ENCODE data around the gene PDLIM7.
"Not testable (repeated sequence)": the region's sequence is repeated elsewhere in the genome, so short reads cannot be mapped to it uniquely, and the experiment has no call there.

The PDLIM7 gene, protein sequence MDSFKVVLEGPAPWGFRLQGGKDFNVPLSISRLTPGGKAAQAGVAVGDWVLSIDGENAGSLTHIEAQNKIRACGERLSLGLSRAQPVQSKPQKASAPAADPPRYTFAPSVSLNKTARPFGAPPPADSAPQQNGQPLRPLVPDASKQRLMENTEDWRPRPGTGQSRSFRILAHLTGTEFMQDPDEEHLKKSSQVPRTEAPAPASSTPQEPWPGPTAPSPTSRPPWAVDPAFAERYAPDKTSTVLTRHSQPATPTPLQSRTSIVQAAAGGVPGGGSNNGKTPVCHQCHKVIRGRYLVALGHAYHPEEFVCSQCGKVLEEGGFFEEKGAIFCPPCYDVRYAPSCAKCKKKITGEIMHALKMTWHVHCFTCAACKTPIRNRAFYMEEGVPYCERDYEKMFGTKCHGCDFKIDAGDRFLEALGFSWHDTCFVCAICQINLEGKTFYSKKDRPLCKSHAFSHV

DNA sequence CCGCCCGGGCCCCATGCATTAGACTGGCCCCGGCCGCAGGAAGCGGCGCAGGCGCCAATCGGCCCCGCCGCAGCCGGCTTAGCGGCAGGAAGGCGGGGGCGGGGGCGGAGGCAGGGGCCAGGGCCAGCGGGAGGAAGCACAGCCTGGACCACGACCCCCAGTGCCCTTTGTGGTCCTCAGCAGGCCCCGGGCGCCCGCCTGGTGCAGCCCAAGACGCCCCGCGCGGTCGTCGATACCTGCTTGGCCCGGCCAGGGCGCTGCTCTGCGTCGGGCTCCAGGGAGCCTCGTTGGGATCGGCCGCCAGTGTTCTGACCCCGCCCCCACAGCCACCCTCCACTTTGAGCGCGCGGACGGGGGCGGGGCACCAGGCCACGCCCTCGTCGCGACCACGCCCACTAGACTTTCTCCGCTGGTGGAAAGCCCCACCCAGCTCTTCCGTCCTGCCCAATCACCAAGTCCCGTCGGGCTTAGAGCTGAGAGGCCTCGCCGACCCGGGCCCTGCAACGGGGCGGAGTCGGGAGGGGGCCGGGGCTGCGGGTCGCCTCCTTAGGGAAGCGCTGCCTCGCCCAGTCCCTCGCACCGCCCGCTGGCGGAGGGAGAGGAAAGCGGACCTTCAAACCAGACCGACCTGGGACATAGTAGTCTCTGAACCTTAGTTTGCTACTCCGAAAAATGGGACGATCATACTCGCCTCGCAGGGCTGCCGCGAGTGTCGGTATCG is at the start of gene PDLIM7:
PDLIM7 (minus strand) TSS at position 313 of the 721 bp plus-strand sequence. CDS start 1,092 bp downstream, outside the sequence.
- DNase-seq: peak; percentile 78

GRCh38 chr5:177546258-177546741 is 48.9 kb upstream of the PDLIM7 start:
- DNase-seq: no peak

- no peak for DNase-seq
Measured at GRCh38 chr5:177545487-177546257, 48.3 kb upstream of the PDLIM7 start.

DNA sequence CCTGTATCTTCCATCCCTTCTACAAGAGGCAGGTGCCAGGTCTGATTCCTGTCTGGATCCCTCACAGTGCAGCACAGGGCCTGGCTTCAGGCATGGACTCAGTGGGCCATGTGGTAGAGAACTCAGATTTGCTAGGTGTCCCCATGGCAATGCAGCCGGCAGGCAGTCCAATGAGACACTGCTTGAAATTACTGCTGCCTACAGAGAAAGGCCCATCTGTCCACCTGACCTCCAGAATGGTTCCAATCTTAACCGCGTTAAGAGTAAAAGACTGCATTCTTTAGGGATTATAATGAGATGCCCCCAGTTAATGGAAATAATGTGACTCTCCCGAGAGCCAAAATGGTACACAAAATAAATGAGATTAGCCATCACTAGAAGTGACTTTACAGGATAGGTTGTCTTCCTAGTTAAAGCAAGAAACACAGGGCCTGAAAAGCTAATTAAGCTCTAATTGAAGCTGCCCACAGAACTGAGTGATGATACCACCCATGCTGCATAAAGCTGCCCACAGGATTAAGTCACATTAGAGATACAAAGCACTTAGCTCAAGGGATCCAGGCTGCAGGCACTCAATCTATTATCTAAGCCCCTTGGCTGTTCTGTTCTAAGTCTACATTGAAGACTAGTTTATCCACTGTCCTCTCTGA is 45.5 kb upstream of the PDLIM7 start:
- no peak for DNase-seq

GRCh38 chr5:177540438-177540837 is 43.0 kb upstream of the PDLIM7 start:
- no peak for DNase-seq

DNA sequence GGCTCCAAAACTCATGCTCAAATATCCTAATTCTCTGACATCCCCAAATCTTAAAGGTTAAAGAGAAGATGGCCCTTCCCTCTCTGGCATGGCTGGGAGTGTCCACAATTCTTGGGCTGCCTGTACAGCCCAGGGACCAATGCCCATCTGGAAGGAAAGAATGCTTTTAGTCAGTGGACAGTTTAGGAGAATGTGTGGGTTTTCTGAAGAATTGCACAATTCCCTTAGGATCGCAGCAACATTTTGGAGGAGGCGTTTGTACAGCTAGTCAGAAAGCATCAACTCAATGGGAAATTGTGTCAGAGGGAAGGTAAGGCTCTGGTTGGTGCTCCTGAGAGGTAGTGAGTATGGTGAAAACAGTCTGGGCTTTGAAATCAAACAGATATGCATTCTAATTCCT is 42.0 kb upstream of the PDLIM7 start:
- no peak for DNase-seq

GRCh38 chr5:177538876-177539275 is 41.5 kb upstream of the PDLIM7 start:
- DNase-seq: no peak

GRCh38 chr5:177537389-177538361 is 40.3 kb upstream of the PDLIM7 start:
- no peak for DNase-seq

- DNase-seq: no peak
Measured at GRCh38 chr5:177536386-177536785, 39.0 kb upstream of the PDLIM7 start.

GRCh38 chr5:177535125-177535524 is 37.7 kb upstream of the PDLIM7 start:
- DNase-seq: no peak

GRCh38 chr5:177534433-177534832 is 37.0 kb upstream of the PDLIM7 start:
- not testable (repeated sequence) for DNase-seq

DNA sequence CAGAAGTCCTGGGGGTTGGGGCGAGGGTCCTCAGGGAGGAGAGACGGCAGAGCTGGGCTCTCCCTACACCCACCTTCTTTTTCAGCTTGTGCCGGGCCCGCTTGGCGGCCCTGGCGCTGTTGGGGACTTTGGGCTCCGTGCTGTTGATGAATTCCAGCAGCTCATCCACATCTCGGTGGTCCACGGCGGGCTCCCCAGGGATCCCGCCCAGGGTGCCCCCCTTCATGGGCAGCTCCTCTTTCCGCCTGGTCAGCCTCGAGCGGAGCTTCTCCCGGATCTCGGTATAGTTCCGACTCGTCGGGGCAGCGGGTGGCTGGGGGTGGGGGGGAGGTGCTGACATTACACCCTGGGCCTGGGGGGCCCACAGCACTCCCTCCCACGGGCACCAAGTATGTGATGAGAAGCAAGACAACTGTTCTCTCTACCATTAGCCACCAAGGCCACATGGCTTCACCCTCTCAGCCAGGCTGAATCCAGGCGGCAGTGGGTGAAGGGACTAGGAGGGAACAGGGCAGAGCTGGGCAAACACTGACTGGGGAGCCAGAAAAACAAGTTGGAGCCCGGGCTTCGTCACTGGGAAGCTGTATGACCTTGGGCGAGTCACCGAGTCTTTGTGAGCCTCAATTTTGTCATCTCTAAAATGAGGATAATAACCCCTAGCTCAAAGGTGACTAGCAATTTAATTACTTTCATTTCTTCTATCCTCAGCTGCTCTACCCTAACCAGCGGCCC is 34.0 kb upstream of the PDLIM7 start:
- no peak for DNase-seq

- DNase-seq: no peak
Measured at GRCh38 chr5:177530638-177531037, 33.2 kb upstream of the PDLIM7 start.

DNA sequence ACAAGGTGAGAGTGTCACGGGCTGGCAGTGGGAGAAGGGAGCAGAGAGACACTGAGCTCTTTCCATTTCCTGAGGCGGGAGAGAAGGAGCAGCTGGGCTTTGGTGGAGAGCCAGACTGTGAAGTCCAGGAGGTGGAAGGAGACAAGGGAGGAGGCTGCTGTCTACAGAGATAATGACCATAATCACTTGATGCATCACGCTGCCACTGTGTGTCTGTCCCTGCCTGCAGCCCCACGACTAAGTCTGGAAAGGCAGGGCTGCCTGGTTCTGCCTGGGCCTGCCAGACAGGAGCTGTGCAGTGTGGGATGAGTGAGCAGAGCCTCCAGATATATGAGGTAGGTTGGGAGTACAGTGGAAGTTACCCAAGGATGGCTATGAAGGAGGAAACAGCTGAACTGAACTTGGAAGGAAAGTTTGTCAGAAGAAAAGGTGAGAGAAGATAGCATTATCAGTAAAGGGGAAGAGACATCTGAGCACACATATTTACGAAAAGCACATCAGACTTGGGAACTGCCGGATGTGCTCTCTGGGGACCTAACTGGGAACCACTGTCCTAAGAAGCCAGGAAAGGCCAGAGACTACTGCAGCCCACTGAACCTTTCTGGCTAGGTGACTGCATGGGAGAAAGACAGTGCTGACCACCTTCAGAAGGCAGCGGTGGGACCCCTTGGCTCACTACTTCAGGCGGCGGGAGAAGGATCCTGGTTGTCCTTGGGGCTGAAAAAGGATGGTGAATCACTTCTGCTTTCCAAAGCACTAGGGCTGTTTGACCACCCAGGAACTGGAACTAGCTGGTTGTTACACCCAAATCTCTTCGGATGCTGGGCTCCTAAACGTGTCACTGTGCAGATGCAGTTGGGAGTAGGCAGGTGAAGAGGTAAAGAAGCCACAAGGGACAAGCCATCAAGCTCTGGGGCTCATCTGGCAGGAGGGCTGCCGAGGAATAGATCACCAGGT is 32.1 kb upstream of the PDLIM7 start:
- no peak for DNase-seq

GRCh38 chr5:177528631-177529030 is 31.2 kb upstream of the PDLIM7 start:
- DNase-seq: no peak

DNA sequence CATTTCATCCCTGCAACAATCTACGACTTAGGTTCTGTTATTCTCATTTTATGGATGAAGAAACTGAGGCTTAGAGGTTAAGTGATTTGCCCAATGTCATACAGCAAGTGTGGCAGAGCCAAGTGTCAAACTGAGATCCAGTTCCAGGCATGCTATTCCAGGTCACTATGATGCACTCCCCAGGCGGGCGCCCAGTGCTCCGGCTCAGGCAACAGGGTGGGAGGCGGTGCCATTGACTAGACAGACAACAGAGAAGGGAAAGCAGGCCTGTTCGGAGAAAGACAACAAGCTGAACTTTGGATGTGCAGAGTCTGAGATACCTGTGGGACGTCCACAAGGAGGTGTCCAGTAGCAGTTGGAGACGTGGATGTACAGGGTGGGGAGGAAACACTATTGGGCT is 30.2 kb upstream of the PDLIM7 start:
- no peak for DNase-seq

DNA sequence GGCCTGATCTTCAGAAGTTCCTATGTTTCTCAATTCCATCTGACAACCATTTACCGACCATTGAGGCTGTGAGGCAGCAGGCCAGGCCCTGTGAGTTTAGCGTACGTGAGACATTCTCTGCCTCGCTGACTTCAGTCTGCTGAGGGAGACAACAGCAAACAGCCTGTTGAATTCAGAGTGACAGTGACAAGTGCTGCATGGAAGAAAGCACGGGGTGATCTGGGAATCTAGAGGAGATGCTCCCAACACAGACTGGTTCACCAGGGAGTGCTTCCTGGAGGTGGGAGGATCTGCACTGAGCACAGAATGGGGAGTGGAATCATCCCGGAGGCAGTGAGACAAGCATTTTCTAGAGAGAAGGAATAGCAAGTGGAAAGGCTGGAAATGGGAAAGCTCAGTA is 29.4 kb upstream of the PDLIM7 start:
- DNase-seq: no peak

DNA sequence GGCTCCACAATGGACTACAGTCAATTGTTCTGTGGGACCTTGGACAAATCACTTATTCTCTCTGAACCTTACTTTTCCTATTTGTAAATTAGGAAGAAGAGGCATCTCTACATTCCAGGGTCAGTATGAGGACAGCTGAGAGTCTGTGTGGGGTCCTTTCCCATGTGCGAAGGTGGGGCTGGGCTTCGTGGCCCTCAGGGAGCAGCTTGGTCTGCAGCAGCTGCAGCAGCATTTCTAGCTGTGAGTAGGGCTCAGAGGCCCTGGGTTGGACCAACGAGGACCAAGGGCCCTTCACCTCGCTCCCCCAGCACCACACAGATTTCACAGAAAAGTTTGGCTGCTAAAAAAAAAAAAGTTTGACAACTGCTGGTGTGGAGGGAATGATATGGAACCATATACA is 28.8 kb upstream of the PDLIM7 start:
- no peak for DNase-seq

GRCh38 chr5:177524941-177525655 is 27.7 kb upstream of the PDLIM7 start:
- DNase-seq: no peak

All from NCI-H510A (cell line).